Caco-2 (cell line): ENCODE measurements around the gene LRRC75A. TPM values are rescaled to one million over a fixed set of nuclear protein-coding genes. Genes with fewer than 3 reads are reported as not detected.
"Not testable (repeated sequence)": the region's sequence is repeated elsewhere in the genome, so short reads cannot be mapped to it uniquely, and the experiment has no call there.

ENCODE experiments used
- BruUV-seq: library from RNA; stranded (reverse); fragments of 400-500 nt; replicated peaks from 2 replicates; lab custom pipeline; 2021; lab: Mats Ljungman, UMichigan
- CTCF ChIA-PET: fragments of 300-600 bp; sonication (Branson Sonifier 250); formaldehyde crosslinking; loops from one replicate; lab custom pipeline; 2022; ENCODE audit warnings: antibody characterized with exemption; lab: Charles Lee
- POLR2A ChIA-PET: fragments of 300-600 bp; sonication (Branson Sonifier 250); formaldehyde crosslinking; loops from one replicate; lab custom pipeline; 2022; ENCODE audit warnings: antibody characterized with exemption; lab: Charles Lee
- DNase-seq, 2 experiments: peaks; one replicate each; pipeline versions ENCODE4 v3.0.0 to v3.0.0-alpha.2; 2020 to 2022
- H3K27me3 ChIP-seq: replicated peaks from 2 replicates; pipeline ENCODE4 v1.6.0; 2011; ENCODE audit warnings: low read length; ENCODE audit not compliant: control insufficient read depth, insufficient read depth
- H3K36me3 ChIP-seq: 2 replicates; pipeline ENCODE4 v1.5.1; 2011; ENCODE audit warnings: low read length; ENCODE audit not compliant: control insufficient read depth, insufficient read depth
- H3K4me1 ChIP-seq: fragments of 250-450 bp; sonication (Bioruptor Pico); 2 replicates; pipeline ENCODE4 v1.5.1; 2020; ENCODE audit warnings: mild to moderate bottlenecking
- H3K4me3 ChIP-seq: 2 replicates; pipeline ENCODE4 v1.5.1; 2011; ENCODE audit warnings: low read depth, mild to moderate bottlenecking, control low read depth, low read length
- H3K9me3 ChIP-seq: fragments of 250-450 bp; sonication (Bioruptor Pico); 2 replicates; pipeline ENCODE4 v1.5.1; 2020; ENCODE audit warnings: mild to moderate bottlenecking, moderate library complexity
- H3K27ac Mint-ChIP-seq: one replicate; pipeline ENCODE4 v1.8.0; 2022; ENCODE audit warnings: mixed read lengths; ENCODE audit not compliant: unreplicated experiment
- H3K27me3 Mint-ChIP-seq: one replicate; pipeline ENCODE4 v1.8.0; 2022; ENCODE audit warnings: mixed read lengths; ENCODE audit not compliant: insufficient read depth, unreplicated experiment
- H3K36me3 Mint-ChIP-seq: one replicate; pipeline ENCODE4 v1.8.0; 2022; ENCODE audit warnings: mild to moderate bottlenecking, mixed read lengths; ENCODE audit not compliant: insufficient read depth, unreplicated experiment
- H3K4me1 Mint-ChIP-seq: one replicate; pipeline ENCODE4 v1.8.0; 2022; ENCODE audit warnings: low read depth, mixed read lengths; ENCODE audit not compliant: unreplicated experiment
- H3K4me3 Mint-ChIP-seq: one replicate; pipeline ENCODE4 v1.8.0; 2022; ENCODE audit warnings: mild to moderate bottlenecking, moderate library complexity, mixed read lengths; ENCODE audit not compliant: unreplicated experiment
- H3K9me3 Mint-ChIP-seq: one replicate; pipeline ENCODE4 v1.8.0; 2022; ENCODE audit warnings: mixed read lengths; ENCODE audit not compliant: unreplicated experiment
- intact Hi-C: fragments of 100-400 bp; cut with micrococcal nuclease; formaldehyde crosslinking; loops from one replicate; pipeline ENCODE4 v1.10.0; 2022; ENCODE audit not compliant: unreplicated experiment
- total RNA-seq: library from RNA; stranded (reverse); gene quantifications from 2 replicates; pipeline ENCODE4 v1.2.3, GENCODE V29; 2022
- TF ChIP-seq, protein P1 (sequence below), 2 experiments: fragments of 200-600 bp in 1 of 2; IDR thresholded peaks; 1 replicate in 1 of 2; 2 replicates in 1 of 2; pipeline versions ENCODE4 v1.5.1 to v1.8.0; 2011 to 2022; ENCODE audit warnings: antibody characterized with exemption in 1 of 2, control low read depth in 1 of 2, inconsistent platforms in 1 of 2, low read depth in 1 of 2, low read length in 1 of 2, mild to moderate bottlenecking in 1 of 2, moderate library complexity in 1 of 2; ENCODE audit not compliant: insufficient read depth in 1 of 2, severe bottlenecking in 1 of 2, unreplicated experiment in 1 of 2

The LRRC75A gene
- total RNA-seq, 1 experiment from 2014 or later, result 4.5 TPM

GRCh38 chr17:16440901-16441629 lies 50.9 kb downstream of the LRRC75A start:
- peaks cover 24% of the 10 kb centered on the region for H3K36me3 ChIP-seq
- intact Hi-C loops, result loop anchor here (5.0 kb wide), 1 partner anchor 154 kb away; no protein-coding TSS in a partner anchor
- Mint-ChIP-seq H3K36me3 (peaks cover 82% of the 10 kb centered on the region), H3K9me3 (no peaks in the 10 kb centered on the region), H3K27me3 (no peaks in the 10 kb centered on the region), H3K4me3 (peak overlapping the region; percentile 86), H3K27ac (peak overlapping the region; percentile 93), H3K4me1 (peaks cover 27% of the 10 kb centered on the region)
- no TSS peak for BruUV-seq
- 0 out of 2 replicates have a peak overlapping the region, but pooled peaks have one; percentile 1 for H3K4me3 ChIP-seq
- no peak for DNase-seq
- no peaks in the 10 kb centered on the region for H3K27me3 ChIP-seq
- peaks cover 47% of the 10 kb centered on the region for H3K4me1 ChIP-seq
- no peaks in the 10 kb centered on the region for H3K9me3 ChIP-seq
- TF ChIP-seq, protein P1, sequence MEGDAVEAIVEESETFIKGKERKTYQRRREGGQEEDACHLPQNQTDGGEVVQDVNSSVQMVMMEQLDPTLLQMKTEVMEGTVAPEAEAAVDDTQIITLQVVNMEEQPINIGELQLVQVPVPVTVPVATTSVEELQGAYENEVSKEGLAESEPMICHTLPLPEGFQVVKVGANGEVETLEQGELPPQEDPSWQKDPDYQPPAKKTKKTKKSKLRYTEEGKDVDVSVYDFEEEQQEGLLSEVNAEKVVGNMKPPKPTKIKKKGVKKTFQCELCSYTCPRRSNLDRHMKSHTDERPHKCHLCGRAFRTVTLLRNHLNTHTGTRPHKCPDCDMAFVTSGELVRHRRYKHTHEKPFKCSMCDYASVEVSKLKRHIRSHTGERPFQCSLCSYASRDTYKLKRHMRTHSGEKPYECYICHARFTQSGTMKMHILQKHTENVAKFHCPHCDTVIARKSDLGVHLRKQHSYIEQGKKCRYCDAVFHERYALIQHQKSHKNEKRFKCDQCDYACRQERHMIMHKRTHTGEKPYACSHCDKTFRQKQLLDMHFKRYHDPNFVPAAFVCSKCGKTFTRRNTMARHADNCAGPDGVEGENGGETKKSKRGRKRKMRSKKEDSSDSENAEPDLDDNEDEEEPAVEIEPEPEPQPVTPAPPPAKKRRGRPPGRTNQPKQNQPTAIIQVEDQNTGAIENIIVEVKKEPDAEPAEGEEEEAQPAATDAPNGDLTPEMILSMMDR (IDR thresholded peaks at IDR 0.05; ENCODE audit: insufficient read depth in 1 of 2, low read depth in 1 of 2, low read length in 1 of 2, severe bottlenecking in 1 of 2, unreplicated experiment in 1 of 2), result no peak
- ChIA-PET CTCF (interaction anchor here (0.7 to 1.1 kb wide), 2 partner anchors 13 to 55 kb away, joined by 3 read pairs; no protein-coding TSS in a partner anchor), POLR2A (interaction anchor here (1.3 kb wide), 1 partner anchor 580 kb away, joined by 5 read pairs; no protein-coding TSS in a partner anchor)

DNA sequence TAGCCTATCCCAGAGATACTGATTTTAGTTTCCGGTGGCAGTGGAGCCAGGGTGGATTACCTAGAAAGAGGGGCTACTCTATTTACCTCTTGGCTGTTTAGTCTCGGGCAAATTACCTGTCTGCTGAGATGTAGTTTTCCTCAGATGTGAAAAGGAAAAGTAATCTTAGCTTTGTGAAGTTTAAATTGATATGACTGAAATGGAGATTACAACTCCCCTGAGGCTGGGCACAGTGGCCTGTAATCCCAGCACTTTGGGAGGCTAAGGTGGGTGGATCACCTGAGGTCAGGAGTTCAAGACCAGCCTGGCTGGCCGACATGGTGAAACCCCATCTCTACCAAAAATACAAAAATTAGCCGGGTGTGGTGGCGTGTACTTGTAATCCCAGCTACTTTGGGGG lies 51.6 kb downstream of the LRRC75A start:
- POLR2A ChIA-PET, BruUV-seq, H3K27me3 ChIP-seq, H3K9me3 Mint-ChIP-seq, H3K9me3 ChIP-seq, DNase-seq, H3K27me3 Mint-ChIP-seq: not testable (repeated sequence)
- peaks cover 47% of the 10 kb centered on the region for H3K4me1 ChIP-seq
- CTCF ChIA-PET, result interaction anchor here (0.7 kb wide), 1 partner anchor 54 kb away, joined by 3 read pairs; no protein-coding TSS in a partner anchor
- H3K4me1 Mint-ChIP-seq, result peaks cover 34% of the 10 kb centered on the region
- peak overlapping the region; percentile 93 for H3K27ac Mint-ChIP-seq
- H3K4me3 Mint-ChIP-seq, result peak overlapping the region; percentile 86
- peaks cover 24% of the 10 kb centered on the region for H3K36me3 ChIP-seq
- intact Hi-C loops, result loop anchor here (5.0 kb wide), 1 partner anchor 153 kb away; no protein-coding TSS in a partner anchor
- peaks cover 75% of the 10 kb centered on the region for H3K36me3 Mint-ChIP-seq
- H3K4me3 ChIP-seq, result peak overlapping the region; percentile 91

DNA sequence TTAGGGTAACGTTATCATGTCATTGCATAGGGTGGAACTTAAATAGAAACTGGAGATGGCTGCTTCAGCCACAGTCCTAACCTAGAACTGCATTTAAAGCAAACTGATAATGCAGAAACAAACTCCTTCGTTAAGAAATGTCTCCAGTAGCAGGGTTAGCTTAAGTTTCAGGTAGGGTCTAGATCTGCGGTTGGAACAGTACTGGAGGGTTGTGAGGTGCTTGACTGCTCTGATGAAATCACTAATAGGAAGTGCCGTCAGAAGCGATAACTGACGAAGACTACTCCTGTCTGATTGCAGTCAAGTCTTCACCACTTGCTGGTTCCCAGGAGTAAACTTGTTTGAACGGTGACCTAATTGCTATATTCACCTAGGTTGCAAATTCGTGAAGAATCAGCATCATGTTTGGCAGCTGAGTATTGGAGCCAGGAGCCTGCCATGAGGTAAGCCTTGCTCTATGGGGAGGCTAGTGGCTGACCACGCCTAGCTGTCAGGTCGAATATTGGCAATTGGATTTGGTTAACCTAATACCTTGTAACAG lies 52.1 kb downstream of the LRRC75A start:
- H3K9me3 ChIP-seq, result no peaks in the 10 kb centered on the region
- Mint-ChIP-seq H3K36me3 (peaks cover 70% of the 10 kb centered on the region), H3K27ac (peak overlapping the region; percentile 93), H3K4me3 (peak overlapping the region; percentile 86), H3K27me3 (no peaks in the 10 kb centered on the region), H3K9me3 (no peaks in the 10 kb centered on the region), H3K4me1 (peaks cover 34% of the 10 kb centered on the region)
- H3K36me3 ChIP-seq, result peaks cover 24% of the 10 kb centered on the region
- peaks cover 44% of the 10 kb centered on the region for H3K4me1 ChIP-seq
- peak overlapping the region; percentile 91 for H3K4me3 ChIP-seq
- ChIA-PET POLR2A (interaction anchor here (2.1 kb wide), 1 partner anchor 96 kb away, joined by 27 read pairs; no protein-coding TSS in a partner anchor), CTCF (no interaction called here)
- TF ChIP-seq, protein P1 (IDR thresholded peaks at IDR 0.05; ENCODE audit: insufficient read depth in 1 of 2, low read depth in 1 of 2, low read length in 1 of 2, severe bottlenecking in 1 of 2, unreplicated experiment in 1 of 2), result no peak
- no peak for DNase-seq
- intact Hi-C loops, result loop anchor here (5.0 kb wide), 1 partner anchor 153 kb away; no protein-coding TSS in a partner anchor
- H3K27me3 ChIP-seq, result no peaks in the 10 kb centered on the region
- no TSS peak for BruUV-seq
